T-cell (primary cell): Measurements from ENCODE around the gene ESM1. TPM values are rescaled to one million over a fixed set of nuclear protein-coding genes. Genes with fewer than 3 reads are reported as not detected.

Experiments
- ATAC-seq, 4 experiments: fragments of 200-7000 bp in 3 of 4; fragments of 150-1000 bp in 1 of 4; cut with Tn5 transposase; replicated peaks in 1 of 4; 1 replicate in 3 of 4; 2 replicates in 1 of 4; pipeline ENCODE4 v1.10.0; 2021; ENCODE audit warnings: moderate library complexity in 3 of 4, mild to moderate bottlenecking in 2 of 4, moderate number of reproducible peaks in 1 of 4
- CTCF ChIA-PET, 2 donors: fragments of 300-600 bp; sonication (Branson Sonifier 250); formaldehyde crosslinking; loops; one replicate each; lab custom pipeline; 2022; ENCODE audit warnings: antibody characterized with exemption in 2 of 2; lab: Charles Lee
- POLR2A ChIA-PET, 2 donors: fragments of 300-600 bp; sonication (Branson Sonifier 250); formaldehyde crosslinking; loops; one replicate each; lab custom pipeline; 2022; ENCODE audit warnings: antibody characterized with exemption in 2 of 2; lab: Charles Lee
- DNase-seq, 35 experiments: peaks; one replicate each; pipeline versions ENCODE4 v3.0.0 to v3.0.0-alpha.2; 2013 to 2023
- H3K27ac ChIP-seq: one replicate; pipeline ENCODE4 v1.5.1; 2013; ENCODE audit warnings: low read length
- H3K27me3 ChIP-seq, 2 experiments: replicated peaks in 1 of 2; 1 replicate in 1 of 2; 2 replicates in 1 of 2; pipeline versions ENCODE4 v1.6.1 to v1.7.0; 2013; ENCODE audit warnings: low read length in 1 of 2, mixed read lengths in 1 of 2; ENCODE audit not compliant: control insufficient read depth in 2 of 2, insufficient read depth in 2 of 2; ENCODE audit errors: extremely low read depth in 1 of 2
- H3K36me3 ChIP-seq, 2 donors: 1 replicate in 1 of 2; 2 replicates in 1 of 2; pipeline versions ENCODE4 v1.6.1 to v1.7.0; 2013; ENCODE audit warnings: low read length in 1 of 2; ENCODE audit not compliant: control insufficient read depth in 2 of 2, insufficient read depth in 1 of 2; ENCODE audit errors: extremely low read depth in 1 of 2
- H3K4me1 ChIP-seq, 2 experiments: 1 replicate in 1 of 2; 2 replicates in 1 of 2; pipeline versions ENCODE4 v1.6.1 to v1.7.0; 2013; ENCODE audit warnings: low read length in 2 of 2, mixed read lengths in 1 of 2; ENCODE audit not compliant: insufficient read depth in 2 of 2, control insufficient read depth in 1 of 2; ENCODE audit errors: extremely low read depth in 1 of 2
- H3K4me3 ChIP-seq, 2 donors: 1 replicate in 1 of 2; 2 replicates in 1 of 2; pipeline versions ENCODE4 v1.5.1 to v1.7.0; 2013; ENCODE audit warnings: mild to moderate bottlenecking in 2 of 2, low read length in 1 of 2, moderate library complexity in 1 of 2; ENCODE audit not compliant: control insufficient read depth in 1 of 2; ENCODE audit errors: extremely low read depth in 1 of 2
- H3K9me3 ChIP-seq: 2 replicates; pipeline ENCODE4 v1.7.0; 2013
- H3K27ac Mint-ChIP-seq, 2 donors: one replicate each; pipeline ENCODE4 v1.8.0; 2020 to 2021; ENCODE audit warnings: mild to moderate bottlenecking in 2 of 2, mixed read lengths in 2 of 2
- H3K27me3 Mint-ChIP-seq, 2 donors: one replicate each; pipeline ENCODE4 v1.8.0; 2021 to 2022; ENCODE audit warnings: mixed read lengths in 2 of 2
- H3K36me3 Mint-ChIP-seq: one replicate; pipeline ENCODE4 v1.8.0; 2021; ENCODE audit warnings: mixed read lengths
- H3K4me1 Mint-ChIP-seq, 3 donors: one replicate each; pipeline ENCODE4 v1.8.0; 2020 to 2022; ENCODE audit warnings: mixed read lengths in 3 of 3, mild to moderate bottlenecking in 1 of 3
- H3K4me3 Mint-ChIP-seq, 3 donors: one replicate each; pipeline ENCODE4 v1.8.0; 2020 to 2022; ENCODE audit warnings: mild to moderate bottlenecking in 3 of 3, mixed read lengths in 3 of 3, moderate library complexity in 3 of 3
- H3K9me3 Mint-ChIP-seq, 3 donors: one replicate each; pipeline ENCODE4 v1.8.0; 2020 to 2022; ENCODE audit warnings: mixed read lengths in 3 of 3
- WGBS: methylation state at CpG from one replicate; pipeline ENCODE4 v1.1.5; 2013; ENCODE audit warnings: missing lambda C conversion rate; ENCODE audit not compliant: insufficient coverage; 5-methylcytosine and 5-hydroxymethylcytosine counted together
- total RNA-seq, 35 experiments: library from RNA in 6 of 35; stranded (reverse) in 6 of 35; fragments of 120-200 nt in 1 of 35; gene quantifications; one replicate each; pipeline versions ENCODE4 v1.2.1 to v1.2.4 and lab custom pipeline; 2013 to 2026

ESM1 gene
- total RNA-seq, 5 donors from 2014 or later (not counting 1 experiment from before 2014, with no cell fraction given) = 0.40 to 0.63 (median 0.43) TPM; not detected in 2

GRCh38 chr5:54981928-54982327 lies 3.5 kb downstream of the ESM1 start:
- H3K4me3 ChIP-seq = no peak overlapping the region
- Mint-ChIP-seq H3K27ac (no peak overlapping the region), H3K9me3 (no peaks in the 10 kb centered on the region), H3K4me1 (peaks cover 7 to 31% (median 21%) of the 10 kb centered on the region in 3 donors), H3K36me3 (no peaks in the 10 kb centered on the region), H3K4me3 (no peak overlapping the region), H3K27me3 (peaks cover 3 to 7% of the 10 kb centered on the region in 2 donors)
- no peak for DNase-seq
- WGBS = no CpG with 5 or more reads among the region's 7 CpGs
- H3K36me3 ChIP-seq = no peaks in the 10 kb centered on the region
- POLR2A ChIA-PET = no interaction called here
- no peak for ATAC-seq
- no peak overlapping the region for H3K27ac ChIP-seq
- H3K9me3 ChIP-seq = no peaks in the 10 kb centered on the region
- CTCF ChIA-PET = interaction anchor here in 1 of 2 donors (3.3 kb wide), 1 partner anchor 38 kb away, joined by 10 read pairs; no protein-coding TSS in a partner anchor
- peaks cover 2 to 6% of the 10 kb centered on the region in 2 experiments for H3K27me3 ChIP-seq
- H3K4me1 ChIP-seq = peaks cover 0 to 5% of the 10 kb centered on the region in 2 experiments

GRCh38 chr5:54975701-54976100 lies 9.7 kb downstream of the ESM1 start:
- ATAC-seq = no peak
- H3K4me3 ChIP-seq = no peak overlapping the region
- DNase-seq = no peak
- Mint-ChIP-seq H3K9me3 (no peaks in the 10 kb centered on the region), H3K4me1 (peaks cover 6 to 11% (median 6%) of the 10 kb centered on the region in 3 donors), H3K4me3 (no peak overlapping the region), H3K27ac (no peak overlapping the region), H3K36me3 (no peaks in the 10 kb centered on the region), H3K27me3 (peaks cover 0 to 4% of the 10 kb centered on the region in 2 donors)
- H3K9me3 ChIP-seq = no peaks in the 10 kb centered on the region
- no peaks in the 10 kb centered on the region for H3K36me3 ChIP-seq
- POLR2A ChIA-PET = no interaction called here
- CTCF ChIA-PET = no interaction called here
- no peak overlapping the region for H3K27ac ChIP-seq
- peaks cover 0 to 4% of the 10 kb centered on the region in 2 experiments for H3K4me1 ChIP-seq
- WGBS = no CpG with 5 or more reads among the region's 1 CpG
- no peaks in the 10 kb centered on the region for H3K27me3 ChIP-seq

- no peak overlapping the region for H3K27ac ChIP-seq
- no peak overlapping the region for H3K4me3 ChIP-seq
- H3K9me3 ChIP-seq = no peaks in the 10 kb centered on the region
- no peaks in the 10 kb centered on the region for H3K36me3 ChIP-seq
- no peak overlapping the region for H3K4me3 Mint-ChIP-seq
- CTCF ChIA-PET = interaction anchor here in 1 of 2 donors (1.9 kb wide), 1 partner anchor 11 kb away, joined by 4 read pairs; no protein-coding TSS in a partner anchor
- 60% methylated on average over 1 of the region's 5 CpGs for WGBS
- ATAC-seq = no peak
- no peaks in the 10 kb centered on the region for H3K36me3 Mint-ChIP-seq
- no peaks in the 10 kb centered on the region for H3K27me3 ChIP-seq
- POLR2A ChIA-PET = no interaction called here
- no peaks in the 10 kb centered on the region for H3K4me1 ChIP-seq
- no peak overlapping the region for H3K27ac Mint-ChIP-seq
- DNase-seq = no peak
- no peaks in the 10 kb centered on the region for H3K27me3 Mint-ChIP-seq
- no peaks in the 10 kb centered on the region for H3K4me1 Mint-ChIP-seq
- H3K9me3 Mint-ChIP-seq = peaks cover 0 to 4% (median 0%) of the 10 kb centered on the region in 3 donors
These were observed 15.3 kb downstream of the ESM1 start for GRCh38 chr5:54969856-54970828.

- ChIA-PET POLR2A (interaction anchor here in 1 of 2 donors (1.0 kb wide), 1 partner anchor 9 kb away, joined by 3 read pairs; no protein-coding TSS in a partner anchor), CTCF (interaction anchor here in 1 of 2 donors (1.9 kb wide), 1 partner anchor 10 kb away, joined by 4 read pairs; no protein-coding TSS in a partner anchor)
- H3K4me1 Mint-ChIP-seq = peaks cover 5 to 6% (median 6%) of the 10 kb centered on the region in 3 donors
- DNase-seq (no peak), ATAC-seq (no peak)
- no peaks in the 10 kb centered on the region for H3K27me3 Mint-ChIP-seq
- H3K4me3 Mint-ChIP-seq = no peak overlapping the region
- H3K4me1 ChIP-seq = no peaks in the 10 kb centered on the region
- H3K36me3 ChIP-seq = no peaks in the 10 kb centered on the region
- WGBS = 100% methylated on average over 2 of the region's 4 CpGs
- H3K9me3 Mint-ChIP-seq = peaks cover 0 to 4% (median 0%) of the 10 kb centered on the region in 3 donors
- H3K9me3 ChIP-seq = no peaks in the 10 kb centered on the region
- H3K27ac Mint-ChIP-seq = no peak overlapping the region
- no peak overlapping the region for H3K27ac ChIP-seq
- H3K4me3 ChIP-seq = no peak overlapping the region
- no peaks in the 10 kb centered on the region for H3K27me3 ChIP-seq
- H3K36me3 Mint-ChIP-seq = no peaks in the 10 kb centered on the region
These were observed 16.2 kb downstream of the ESM1 start for GRCh38 chr5:54969242-54969641.

GRCh38 chr5:54965806-54966205 lies 19.6 kb downstream of the ESM1 start:
- Histone ChIP-seq H3K4me1 (no peaks in the 10 kb centered on the region), H3K27me3 (no peaks in the 10 kb centered on the region), H3K9me3 (no peaks in the 10 kb centered on the region), H3K36me3 (no peaks in the 10 kb centered on the region), H3K27ac (no peak overlapping the region), H3K4me3 (no peak overlapping the region)
- ATAC-seq (no peak), DNase-seq (no peak)
- no peaks in the 10 kb centered on the region for H3K36me3 Mint-ChIP-seq
- H3K4me3 Mint-ChIP-seq = no peak overlapping the region
- H3K9me3 Mint-ChIP-seq = peaks cover 0 to 4% (median 0%) of the 10 kb centered on the region in 3 donors
- no peak overlapping the region for H3K27ac Mint-ChIP-seq
- ChIA-PET CTCF (no interaction called here), POLR2A (interaction anchor here in 1 of 2 donors (0.6 kb wide), 1 partner anchor 930 kb away, joined by 3 read pairs; no protein-coding TSS in a partner anchor)
- H3K27me3 Mint-ChIP-seq = peaks cover 0 to 3% of the 10 kb centered on the region in 2 donors
- H3K4me1 Mint-ChIP-seq = peaks cover 5 to 15% (median 6%) of the 10 kb centered on the region in 3 donors
- WGBS = 50% methylated on average over 1 of the region's 3 CpGs

GRCh38 chr5:54964405-54964804 lies 21.0 kb downstream of the ESM1 start:
- POLR2A ChIA-PET = no interaction called here
- H3K9me3 Mint-ChIP-seq = peaks cover 0 to 4% (median 0%) of the 10 kb centered on the region in 3 donors

More at GRCh38 chr5:54964405-54964804, 21.0 kb downstream of the ESM1 start:
- Mint-ChIP-seq H3K36me3 (no peaks in the 10 kb centered on the region), H3K27ac (no peak overlapping the region), H3K4me1 (peaks cover 5 to 15% (median 6%) of the 10 kb centered on the region in 3 donors), H3K4me3 (no peak overlapping the region), H3K27me3 (peaks cover 3% of the 10 kb centered on the region in 2 donors)
- H3K9me3 ChIP-seq = no peaks in the 10 kb centered on the region
- H3K27ac ChIP-seq = no peak overlapping the region
- DNase-seq (no peak), ATAC-seq (no peak)
- no peaks in the 10 kb centered on the region for H3K36me3 ChIP-seq
- CTCF ChIA-PET = interaction anchor here in 1 of 2 donors (0.5 to 0.6 kb wide), 2 partner anchors 475 to 548 kb away, joined by 3 to 5 read pairs; no protein-coding TSS in a partner anchor
- no peaks in the 10 kb centered on the region for H3K27me3 ChIP-seq
- no peak overlapping the region for H3K4me3 ChIP-seq
- H3K4me1 ChIP-seq = no peaks in the 10 kb centered on the region
